Activated naive CD8-positive, alpha-beta T cell treated with anti-CD3 and anti-CD28 coated beads, Interleukin-2, amount 50 U/mL, for 24 hours (primary cell): ENCODE measurements around the gene ARHGEF4.
A peak's percentile ranks its signal among the peaks of the same experiment; 100 is the strongest.

Source experiments
- ATAC-seq: fragments of 150-1000 bp; cut with Tn5 transposase; one replicate; pipeline ENCODE4 v1.10.0; 2021
- DNase-seq: peaks from one replicate; pipeline ENCODE4 v3.0.0; 2021
- H3K27ac Mint-ChIP-seq: one replicate; pipeline ENCODE4 v1.8.0; 2021; ENCODE audit warnings: mild to moderate bottlenecking, mixed read lengths
- H3K27me3 Mint-ChIP-seq: one replicate; pipeline ENCODE4 v1.8.0; 2021; ENCODE audit warnings: mixed read lengths
- H3K36me3 Mint-ChIP-seq: one replicate; pipeline ENCODE4 v1.8.0; 2021; ENCODE audit warnings: low read depth, mixed read lengths
- H3K4me1 Mint-ChIP-seq: one replicate; pipeline ENCODE4 v1.8.0; 2021; ENCODE audit warnings: mixed read lengths
- H3K4me3 Mint-ChIP-seq: one replicate; pipeline ENCODE4 v1.8.0; 2021; ENCODE audit warnings: mild to moderate bottlenecking, moderate library complexity, mixed read lengths
- H3K9me3 Mint-ChIP-seq: one replicate; pipeline ENCODE4 v1.8.0; 2021; ENCODE audit warnings: mixed read lengths

The ARHGEF4 gene

GRCh38 chr2:130915595-130916437, 79.1 kb downstream of the ARHGEF4 start:
- H3K4me1 Mint-ChIP-seq = no peaks in the 10 kb centered on the region
- ATAC-seq (no peak), DNase-seq (no peak)
- no peak overlapping the region for H3K4me3 Mint-ChIP-seq
- H3K36me3 Mint-ChIP-seq = no peaks in the 10 kb centered on the region
- H3K9me3 Mint-ChIP-seq = no peaks in the 10 kb centered on the region
- H3K27me3 Mint-ChIP-seq = peaks cover 15% of the 10 kb centered on the region
- no peak overlapping the region for H3K27ac Mint-ChIP-seq

DNA sequence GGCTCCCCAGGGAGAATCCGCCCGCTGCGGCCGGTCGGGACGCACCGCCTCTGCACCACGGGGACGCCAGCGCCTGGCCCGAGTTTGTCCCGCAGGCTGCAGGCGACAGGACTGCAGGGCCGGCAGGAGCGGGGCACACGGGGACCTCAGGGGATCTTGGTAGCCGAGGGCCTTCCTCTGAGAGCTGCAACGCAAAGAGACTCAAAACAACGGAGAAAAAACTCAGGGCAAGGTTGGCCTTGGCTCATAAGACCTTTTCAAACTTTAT, 79.7 kb downstream of the ARHGEF4 start:
- no peak overlapping the region for H3K27ac Mint-ChIP-seq
- DNase-seq (no peak), ATAC-seq (no peak)
- no peaks in the 10 kb centered on the region for H3K4me1 Mint-ChIP-seq
- H3K36me3 Mint-ChIP-seq = no peaks in the 10 kb centered on the region
- no peak overlapping the region for H3K4me3 Mint-ChIP-seq
- H3K9me3 Mint-ChIP-seq = no peaks in the 10 kb centered on the region
- H3K27me3 Mint-ChIP-seq = peaks cover 15% of the 10 kb centered on the region

GRCh38 chr2:130917006-130917688, 80.4 kb downstream of the ARHGEF4 start:
- Mint-ChIP-seq H3K36me3 (no peaks in the 10 kb centered on the region), H3K9me3 (no peaks in the 10 kb centered on the region), H3K4me3 (no peak overlapping the region), H3K27me3 (peaks cover 15% of the 10 kb centered on the region), H3K4me1 (no peaks in the 10 kb centered on the region), H3K27ac (no peak overlapping the region)
- DNase-seq (no peak), ATAC-seq (no peak)

DNA sequence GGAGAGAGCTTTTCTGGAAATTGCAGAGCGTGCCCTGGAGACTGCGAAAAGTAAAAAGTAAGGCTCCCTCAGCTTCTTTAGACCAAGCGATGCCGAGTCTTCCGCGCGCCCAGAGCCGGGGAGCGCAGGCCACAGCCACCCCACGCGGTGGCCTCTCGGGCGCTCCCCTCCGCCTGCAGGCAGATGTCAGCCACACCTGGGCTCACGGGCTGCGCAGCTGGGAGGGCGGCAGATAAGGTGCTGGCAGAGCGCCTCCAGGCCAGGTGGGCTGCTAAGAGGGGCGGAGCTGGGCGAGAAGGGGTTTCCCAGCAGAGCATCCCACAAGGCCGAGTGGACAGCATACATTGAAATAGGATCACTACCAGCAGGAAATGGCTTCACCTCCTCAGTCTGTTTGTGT, 81.7 kb downstream of the ARHGEF4 start:
- Mint-ChIP-seq H3K36me3 (no peaks in the 10 kb centered on the region), H3K27me3 (peaks cover 15% of the 10 kb centered on the region), H3K4me3 (no peak overlapping the region), H3K4me1 (no peaks in the 10 kb centered on the region), H3K9me3 (no peaks in the 10 kb centered on the region), H3K27ac (no peak overlapping the region)
- DNase-seq (no peak), ATAC-seq (no peak)

- Mint-ChIP-seq H3K9me3 (no peaks in the 10 kb centered on the region), H3K4me1 (no peaks in the 10 kb centered on the region), H3K36me3 (no peaks in the 10 kb centered on the region), H3K27me3 (peaks cover 8% of the 10 kb centered on the region), H3K4me3 (no peak overlapping the region), H3K27ac (no peak overlapping the region)
- ATAC-seq (no peak), DNase-seq (peak; percentile 68)
These were observed 83.9 kb downstream of the ARHGEF4 start for GRCh38 chr2:130920415-130921163.

- DNase-seq (no peak), ATAC-seq (no peak)
- no peak overlapping the region for H3K4me3 Mint-ChIP-seq
- H3K9me3 Mint-ChIP-seq = no peaks in the 10 kb centered on the region
- H3K4me1 Mint-ChIP-seq = no peaks in the 10 kb centered on the region
- no peak overlapping the region for H3K27ac Mint-ChIP-seq
- H3K36me3 Mint-ChIP-seq = no peaks in the 10 kb centered on the region
- peaks cover 8% of the 10 kb centered on the region for H3K27me3 Mint-ChIP-seq
These were observed 84.4 kb downstream of the ARHGEF4 start for GRCh38 chr2:130921164-130921476.

GRCh38 chr2:130922417-130922816, 85.7 kb downstream of the ARHGEF4 start:
- no peak overlapping the region for H3K27ac Mint-ChIP-seq
- no peaks in the 10 kb centered on the region for H3K36me3 Mint-ChIP-seq

GRCh38 chr2:130928385-130928784, 91.7 kb downstream of the ARHGEF4 start:
- peaks cover 11% of the 10 kb centered on the region for H3K9me3 Mint-ChIP-seq
- ATAC-seq (no peak), DNase-seq (no peak)
- H3K27ac Mint-ChIP-seq = no peak overlapping the region
- no peak overlapping the region for H3K4me3 Mint-ChIP-seq
- H3K4me1 Mint-ChIP-seq = no peaks in the 10 kb centered on the region
- H3K27me3 Mint-ChIP-seq = peaks cover 4% of the 10 kb centered on the region
- no peaks in the 10 kb centered on the region for H3K36me3 Mint-ChIP-seq

More at GRCh38 chr2:130922417-130922816, 85.7 kb downstream of the ARHGEF4 start:
- H3K27me3 Mint-ChIP-seq = peaks cover 4% of the 10 kb centered on the region
- DNase-seq (no peak), ATAC-seq (no peak)
- no peaks in the 10 kb centered on the region for H3K4me1 Mint-ChIP-seq
- H3K9me3 Mint-ChIP-seq = no peaks in the 10 kb centered on the region
- no peak overlapping the region for H3K4me3 Mint-ChIP-seq

DNA sequence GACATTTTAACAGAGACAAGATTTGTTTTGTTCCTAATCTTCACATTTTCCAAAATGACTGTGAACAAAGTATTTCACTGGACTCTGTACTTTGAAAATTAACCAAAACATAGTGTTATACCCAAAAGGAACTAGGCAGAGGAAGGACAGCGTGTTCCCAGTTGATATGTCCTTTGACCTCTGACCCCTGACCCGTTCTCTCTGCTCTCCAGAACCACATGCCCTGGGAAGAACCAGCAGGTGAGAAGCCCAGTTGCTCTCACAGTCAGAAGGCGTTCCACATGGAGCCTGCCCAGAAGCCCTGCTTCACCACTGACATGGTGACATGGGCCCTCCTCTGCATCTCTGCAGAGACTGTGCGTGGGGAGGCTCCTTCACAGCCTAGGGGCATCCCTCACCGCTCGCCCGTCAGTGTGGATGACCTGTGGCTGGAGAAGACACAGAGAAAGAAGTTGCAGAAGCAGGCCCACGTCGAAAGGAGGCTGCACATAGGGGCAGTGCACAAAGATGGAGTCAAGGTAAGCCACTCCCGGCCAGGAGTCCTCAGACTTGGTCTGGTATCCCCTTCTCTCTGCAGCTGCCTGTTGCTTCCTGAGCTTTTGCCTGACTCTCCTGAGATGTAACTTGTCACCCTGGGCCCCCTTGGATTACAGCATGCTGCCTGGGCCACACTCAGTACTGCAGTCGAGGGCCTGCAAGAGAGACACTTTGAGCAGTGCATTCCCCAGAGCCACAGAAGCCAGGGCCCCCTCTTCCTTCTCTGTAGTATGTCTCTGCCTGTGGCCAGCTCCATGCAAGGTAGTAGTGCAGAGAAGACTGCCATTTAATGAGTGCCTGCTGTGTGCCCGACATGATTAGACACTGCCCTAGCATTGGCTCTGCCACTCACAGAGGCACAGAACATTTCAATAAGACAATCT, 94.3 kb downstream of the ARHGEF4 start:
- ATAC-seq (no peak), DNase-seq (no peak)
- peaks cover 11% of the 10 kb centered on the region for H3K9me3 Mint-ChIP-seq
- H3K36me3 Mint-ChIP-seq = no peaks in the 10 kb centered on the region
- peaks cover 4% of the 10 kb centered on the region for H3K27me3 Mint-ChIP-seq
- no peak overlapping the region for H3K4me3 Mint-ChIP-seq
- no peak overlapping the region for H3K27ac Mint-ChIP-seq
- H3K4me1 Mint-ChIP-seq = no peaks in the 10 kb centered on the region

DNA sequence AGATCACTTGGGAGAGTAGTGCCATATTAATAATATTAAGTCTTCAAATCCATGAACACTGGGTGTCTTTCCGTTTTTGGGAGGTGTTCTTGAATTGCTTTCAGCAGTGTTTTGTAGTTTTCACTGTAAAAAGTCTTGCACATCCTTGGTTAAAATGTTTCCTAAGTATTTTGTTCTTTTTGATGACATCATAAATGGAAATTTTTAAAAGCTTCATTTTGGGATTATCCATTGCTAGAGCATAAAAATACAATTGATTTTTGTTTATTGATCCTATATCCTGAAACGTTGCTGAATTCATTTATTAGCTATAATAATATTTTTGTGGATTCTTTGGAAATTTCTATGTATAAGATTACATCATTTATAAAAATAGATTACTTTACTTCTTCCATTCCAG, 96.8 kb downstream of the ARHGEF4 start:
- Mint-ChIP-seq H3K27ac (no peak overlapping the region), H3K36me3 (peaks cover 1% of the 10 kb centered on the region), H3K4me3 (no peak overlapping the region), H3K27me3 (peaks cover 4% of the 10 kb centered on the region), H3K9me3 (peaks cover 11% of the 10 kb centered on the region), H3K4me1 (no peaks in the 10 kb centered on the region)
- no peak for ATAC-seq
- no peak for DNase-seq

DNA sequence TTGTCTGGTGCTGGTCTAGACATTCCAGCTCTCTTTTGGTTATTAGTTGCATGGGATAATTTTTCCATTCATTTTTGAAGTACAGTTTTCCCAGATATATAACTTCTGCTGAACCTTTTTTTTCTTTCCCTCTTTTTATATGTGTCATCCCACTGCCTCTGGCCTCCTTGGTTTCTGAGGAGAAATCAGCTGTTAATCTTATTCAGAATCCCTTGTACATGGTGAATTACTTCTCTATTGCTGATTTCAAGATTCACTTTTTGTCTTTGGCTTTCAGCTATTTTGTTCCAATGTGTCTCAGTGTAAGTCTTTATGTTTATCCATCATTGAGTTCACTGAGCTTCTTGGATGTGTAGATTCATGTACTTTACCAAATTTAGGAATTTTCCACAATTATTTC, 99.7 kb downstream of the ARHGEF4 start:
- Mint-ChIP-seq H3K27me3 (peaks cover under 1% of the 10 kb centered on the region), H3K9me3 (peaks cover 10% of the 10 kb centered on the region), H3K4me1 (no peaks in the 10 kb centered on the region), H3K4me3 (no peak overlapping the region), H3K27ac (no peak overlapping the region), H3K36me3 (peaks cover 2% of the 10 kb centered on the region)
- no peak for ATAC-seq
- DNase-seq = no peak

DNA sequence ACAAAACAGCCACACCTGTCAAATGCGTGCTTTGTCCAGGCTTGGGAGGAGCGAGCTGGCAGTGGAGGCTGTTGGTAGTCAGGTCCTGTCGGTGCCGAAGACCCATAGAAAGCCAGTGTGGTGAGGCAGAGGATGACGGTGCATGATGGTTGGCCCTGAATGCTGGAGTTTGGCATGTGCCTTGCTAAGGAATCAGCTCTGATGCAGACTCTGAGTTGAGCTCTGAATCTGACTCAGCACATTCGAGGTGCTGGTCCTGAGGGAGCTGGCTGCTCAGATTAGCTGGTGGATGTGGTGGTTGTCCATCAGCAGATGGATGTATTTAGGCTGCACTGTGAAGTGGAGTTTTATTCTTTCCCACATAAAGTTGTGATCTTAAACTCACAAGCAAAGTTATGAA, 111.3 kb downstream of the ARHGEF4 start:
- no peak for DNase-seq
- Mint-ChIP-seq H3K9me3 (peaks cover 26% of the 10 kb centered on the region), H3K36me3 (peaks cover 2% of the 10 kb centered on the region), H3K4me3 (no peak overlapping the region), H3K27me3 (peaks cover 11% of the 10 kb centered on the region), H3K27ac (no peak overlapping the region), H3K4me1 (no peaks in the 10 kb centered on the region)
- no peak for ATAC-seq

GRCh38 chr2:130949954-130950353, 113.2 kb downstream of the ARHGEF4 start:
- DNase-seq = no peak
- H3K9me3 Mint-ChIP-seq = peaks cover 16% of the 10 kb centered on the region
- no peak overlapping the region for H3K4me3 Mint-ChIP-seq
- no peaks in the 10 kb centered on the region for H3K36me3 Mint-ChIP-seq
- H3K27ac Mint-ChIP-seq = no peak overlapping the region
- H3K4me1 Mint-ChIP-seq = no peaks in the 10 kb centered on the region
- ATAC-seq = no peak
- peaks cover 14% of the 10 kb centered on the region for H3K27me3 Mint-ChIP-seq

- Mint-ChIP-seq H3K27ac (no peak overlapping the region), H3K9me3 (peaks cover 14% of the 10 kb centered on the region)
- ATAC-seq = no peak
These were observed 114.3 kb downstream of the ARHGEF4 start for GRCh38 chr2:130951018-130951417.

More at GRCh38 chr2:130951018-130951417, 114.3 kb downstream of the ARHGEF4 start:
- peaks cover 4% of the 10 kb centered on the region for H3K36me3 Mint-ChIP-seq
- peaks cover 12% of the 10 kb centered on the region for H3K27me3 Mint-ChIP-seq
- no peak overlapping the region for H3K4me3 Mint-ChIP-seq
- no peak for DNase-seq
- no peaks in the 10 kb centered on the region for H3K4me1 Mint-ChIP-seq
